ENCODE results near the gene HMCN2. TPM values are rescaled to one million over a fixed set of nuclear protein-coding genes. Genes with fewer than 3 reads are reported as not detected.

HMCN2 gene
- total RNA-seq, 2 experiments from 2014 or later: not detected

GRCh38 chr9:130333712-130334062 lies 68.1 kb downstream of the HMCN2 start:
- Histone ChIP-seq H3K79me2 (ENCODE audit: insufficient read depth, low read depth, low read length) (no peaks in the 10 kb centered on the region), H3K36me3 (ENCODE audit: insufficient read depth, low read length) (no peaks in the 10 kb centered on the region), H4K20me1 (ENCODE audit: insufficient read depth, low read length) (no peaks in the 10 kb centered on the region), H3K9me2 (ENCODE audit: insufficient read depth, low read length) (no peaks in the 10 kb centered on the region), H3K4me3 (ENCODE audit: low read depth, low read length, poor library complexity, severe bottlenecking) (no peak overlapping the region), H3K9me3 (ENCODE audit: low read length) (no peaks in the 10 kb centered on the region), H3K4me1 (ENCODE audit: insufficient read depth, low read length, poor library complexity, severe bottlenecking) (no peaks in the 10 kb centered on the region), H3K27ac (ENCODE audit: low read depth, low read length, poor library complexity, severe bottlenecking) (no peak overlapping the region), H3K4me2 (ENCODE audit: low read length) (no peak overlapping the region), H2AFZ (ENCODE audit: low read length) (no peak overlapping the region)
- DNase-seq (ENCODE audit: low spot score): no peak
- BruUV-seq (replicated peaks): no TSS peak
- no peak for TF ChIP-seq CTCF (conservative IDR thresholded peaks at IDR 0.05; ENCODE audit: low read length)
- TF ChIP-seq EZH2phosphoT487 (IDR thresholded peaks at IDR 0.05; ENCODE audit: borderline replicate concordance, low read depth, low read length): no peak
- intact Hi-C loops (cut with micrococcal nuclease; ENCODE audit: unreplicated experiment): no loop called here
- ChIA-PET CTCF (ENCODE audit: unreplicated experiment) (no interaction called here), POLR2A (no interaction called here)

GRCh38 chr9:130334915-130335314 lies 69.4 kb downstream of the HMCN2 start:
- CTCF ChIA-PET (ENCODE audit: unreplicated experiment): no interaction called here
- Histone ChIP-seq H3K27ac (ENCODE audit: low read depth, low read length, poor library complexity, severe bottlenecking) (no peak overlapping the region), H2AFZ (ENCODE audit: low read length) (no peak overlapping the region), H3K9me3 (ENCODE audit: low read length) (no peaks in the 10 kb centered on the region), H3K4me2 (ENCODE audit: low read length) (no peak overlapping the region), H3K4me3 (ENCODE audit: low read depth, low read length, poor library complexity, severe bottlenecking) (no peak overlapping the region), H4K20me1 (ENCODE audit: insufficient read depth, low read length) (no peaks in the 10 kb centered on the region), H3K9me2 (ENCODE audit: insufficient read depth, low read length) (no peaks in the 10 kb centered on the region), H3K36me3 (ENCODE audit: insufficient read depth, low read length) (no peaks in the 10 kb centered on the region), H3K79me2 (ENCODE audit: insufficient read depth, low read depth, low read length) (no peaks in the 10 kb centered on the region), H3K4me1 (ENCODE audit: insufficient read depth, low read length, poor library complexity, severe bottlenecking) (no peaks in the 10 kb centered on the region)
- no peak for TF ChIP-seq CTCF (conservative IDR thresholded peaks at IDR 0.05; ENCODE audit: low read length)
- no peak for DNase-seq (ENCODE audit: low spot score)
- POLR2A ChIA-PET: no interaction called here
- intact Hi-C loops (cut with micrococcal nuclease; ENCODE audit: unreplicated experiment): no loop called here
- no TSS peak for BruUV-seq (replicated peaks)

GRCh38 chr9:130336027-130336610 lies 70.6 kb downstream of the HMCN2 start:
- H3K4me2 ChIP-seq (ENCODE audit: low read length): no peak overlapping the region
- no peak for DNase-seq (ENCODE audit: low spot score)
- no peak for TF ChIP-seq CTCF (conservative IDR thresholded peaks at IDR 0.05; ENCODE audit: low read length)
- no peak for TF ChIP-seq EZH2phosphoT487 (IDR thresholded peaks at IDR 0.05; ENCODE audit: borderline replicate concordance, low read depth, low read length)
- H3K9me2 ChIP-seq (ENCODE audit: insufficient read depth, low read length): no peaks in the 10 kb centered on the region
- no peaks in the 10 kb centered on the region for H3K9me3 ChIP-seq (ENCODE audit: low read length)
- no peaks in the 10 kb centered on the region for H3K79me2 ChIP-seq (ENCODE audit: insufficient read depth, low read depth, low read length)
- CTCF ChIA-PET (ENCODE audit: unreplicated experiment): no interaction called here
- H4K20me1 ChIP-seq (ENCODE audit: insufficient read depth, low read length): no peaks in the 10 kb centered on the region
- intact Hi-C loops (cut with micrococcal nuclease; ENCODE audit: unreplicated experiment): no loop called here
- no peaks in the 10 kb centered on the region for H3K4me1 ChIP-seq (ENCODE audit: insufficient read depth, low read length, poor library complexity, severe bottlenecking)
- no TSS peak for BruUV-seq (replicated peaks)
- H2AFZ ChIP-seq (ENCODE audit: low read length): no peak overlapping the region
- no peaks in the 10 kb centered on the region for H3K36me3 ChIP-seq (ENCODE audit: insufficient read depth, low read length)
- H3K27ac ChIP-seq (ENCODE audit: low read depth, low read length, poor library complexity, severe bottlenecking): no peak overlapping the region
- H3K4me3 ChIP-seq (ENCODE audit: low read depth, low read length, poor library complexity, severe bottlenecking): no peak overlapping the region
- POLR2A ChIA-PET: no interaction called here

All from OCI-LY7 (cell line).